AG04450 (cell line): ENCODE results near the gene GPR18. TPM values are rescaled to one million over a fixed set of nuclear protein-coding genes. Genes with fewer than 3 reads are reported as not detected.

ENCODE experiments used
- CTCF ChIA-PET: fragments of 300-600, 350-600 bp; formaldehyde crosslinking; extraction: SDS; loops from one replicate; lab custom pipeline; 2022; ENCODE audit warnings: antibody characterized with exemption, inconsistent platforms; lab: Charles Lee
- POLR2A ChIA-PET: fragments of 350-600 bp; formaldehyde crosslinking; extraction: SDS; loops from one replicate; lab custom pipeline; 2021; ENCODE audit warnings: antibody characterized with exemption, inconsistent platforms; lab: Yijun Ruan, JAX
- DNase-seq: peaks from one replicate; pipeline ENCODE4 v3.0.0-alpha.2; 2011; ENCODE audit warnings: low read depth, low spot score
- H3K27ac ChIP-seq: one replicate; pipeline ENCODE4 v1.5.1; 2012; ENCODE audit warnings: low read depth, low read length, control low read depth
- H3K27me3 ChIP-seq: one replicate; pipeline ENCODE4 v1.6.0; 2012; ENCODE audit warnings: low read length; ENCODE audit not compliant: control insufficient read depth, insufficient read depth
- H3K4me3 ChIP-seq: 2 replicates; pipeline ENCODE4 v1.5.1; 2011; ENCODE audit warnings: mild to moderate bottlenecking, low read depth, low read length, control low read depth
- H3K9me3 ChIP-seq: 2 replicates; pipeline ENCODE4 v1.5.1; 2012; ENCODE audit warnings: low read length; ENCODE audit not compliant: control insufficient read depth, insufficient read depth
- CTCF ChIP-seq: IDR thresholded peaks from 2 replicates; pipeline ENCODE4 v1.5.1; 2011; ENCODE audit warnings: low read depth, low read length, control low read depth, inconsistent platforms
- polyA plus RNA-seq: library from polyadenylated mRNA; depleted of rRNA; stranded (reverse); fragments of >200 nt; gene quantifications from 2 replicates; pipeline ENCODE4 v1.2.3, GENCODE V29; 2011

The GPR18 gene
- polyA plus RNA-seq, 1 experiment, result not detected

- no peak overlapping the region for H3K27ac ChIP-seq
- no peaks in the 10 kb centered on the region for H3K27me3 ChIP-seq
- H3K9me3 ChIP-seq, result no peaks in the 10 kb centered on the region
- ChIA-PET CTCF (interaction anchor here (1.7 kb wide), 1 partner anchor 132 kb away, joined by 5 read pairs; no protein-coding TSS in a partner anchor), POLR2A (no interaction called here)
- no peak overlapping the region for H3K4me3 ChIP-seq
- DNase-seq, result no peak
- TF ChIP-seq CTCF, result no peak
Observed at GRCh38 chr13:99305158-99305557, 47.0 kb upstream of the GPR18 start.

GRCh38 chr13:99304541-99304940, 46.4 kb upstream of the GPR18 start:
- H3K27ac ChIP-seq, result no peak overlapping the region
- TF ChIP-seq CTCF, result no peak
- POLR2A ChIA-PET, result no interaction called here
- H3K4me3 ChIP-seq, result no peak overlapping the region
- H3K27me3 ChIP-seq, result no peaks in the 10 kb centered on the region
- no peaks in the 10 kb centered on the region for H3K9me3 ChIP-seq
- CTCF ChIA-PET, result interaction anchor here (3.2 kb wide), 1 partner anchor 35 kb away, joined by 12 read pairs; no protein-coding TSS in a partner anchor
- DNase-seq, result no peak

DNA sequence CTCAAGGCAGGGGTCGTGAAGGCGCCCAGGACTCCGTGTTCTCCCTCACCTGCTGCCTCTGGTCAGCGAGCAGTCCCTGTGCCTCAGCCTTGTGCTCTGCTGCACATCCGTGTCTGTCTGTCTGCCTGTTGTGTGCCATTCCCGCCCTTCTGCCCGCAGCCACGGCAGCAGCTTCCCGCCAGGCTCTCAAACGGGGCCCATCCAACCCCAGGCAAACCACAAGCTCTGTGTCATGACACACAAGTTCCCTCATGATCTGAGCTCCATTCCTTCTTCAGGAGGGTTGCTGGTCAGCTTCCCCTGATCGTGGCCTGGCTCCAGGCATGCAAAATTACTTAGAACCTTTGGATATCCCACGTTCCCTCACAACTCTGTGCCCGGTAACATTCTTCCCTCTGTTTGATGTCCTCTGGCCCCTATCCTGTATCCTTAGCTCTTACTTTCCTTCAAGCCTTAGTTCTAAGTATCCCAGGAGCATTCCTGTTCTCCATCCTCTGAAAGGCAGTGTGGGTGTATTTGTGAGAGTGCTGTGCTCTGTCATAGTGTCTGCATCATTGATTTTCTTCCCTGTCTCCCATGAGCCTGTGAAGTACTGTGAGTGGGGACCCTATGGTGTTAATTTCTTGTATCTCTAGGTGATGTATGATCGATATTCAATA, 45.8 kb upstream of the GPR18 start:
- no peak for DNase-seq
- Histone ChIP-seq H3K27me3 (no peaks in the 10 kb centered on the region), H3K27ac (no peak overlapping the region), H3K9me3 (no peaks in the 10 kb centered on the region), H3K4me3 (no peak overlapping the region)
- ChIA-PET POLR2A (no interaction called here), CTCF (interaction anchor here (3.2 kb wide), 1 partner anchor 34 kb away, joined by 12 read pairs; no protein-coding TSS in a partner anchor)
- TF ChIP-seq CTCF, result no peak

DNA sequence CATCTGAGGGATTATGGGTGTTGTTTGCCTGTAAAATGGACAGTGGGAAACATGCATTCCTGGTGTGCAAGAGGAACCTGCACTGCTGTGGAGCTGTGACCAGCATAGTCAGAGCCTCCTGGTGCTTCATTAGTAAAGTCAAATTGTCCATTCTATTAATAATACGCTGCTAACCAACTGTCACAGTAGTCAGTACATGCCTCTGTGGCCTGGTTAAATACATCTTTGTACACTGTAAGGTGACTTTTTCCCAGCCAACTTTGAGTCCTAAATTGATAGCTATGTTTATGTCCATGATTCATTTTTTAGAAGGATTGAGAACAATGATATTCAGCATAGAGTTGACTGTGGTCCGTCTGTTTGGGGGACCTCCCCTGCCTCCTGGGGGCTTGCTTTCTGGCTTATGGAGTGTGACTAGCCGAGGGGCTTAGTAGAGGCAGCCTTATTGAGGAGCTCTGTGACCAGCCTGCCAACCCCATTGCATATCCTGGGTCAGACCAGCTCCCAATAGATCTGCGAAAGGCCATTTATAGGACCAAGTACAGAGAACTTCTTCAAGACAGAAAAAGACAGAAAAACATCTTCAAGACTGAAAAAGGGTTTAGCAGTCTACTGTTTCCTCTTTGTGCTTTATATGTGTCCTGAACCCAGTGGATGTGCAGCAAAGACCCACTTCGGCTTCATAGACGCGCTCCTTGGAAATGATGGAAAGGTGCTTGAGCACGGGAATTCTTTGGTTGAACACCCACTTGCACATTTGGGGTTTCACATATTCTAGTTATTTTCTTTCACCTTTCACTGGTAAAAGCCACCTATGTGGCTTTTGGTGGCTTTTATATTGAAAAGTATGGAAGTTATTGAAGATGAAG, 44.7 kb upstream of the GPR18 start:
- CTCF ChIA-PET, result interaction anchor here (1.3 to 3.2 kb wide), 2 partner anchors 33 to 134 kb away, joined by 7 to 12 read pairs; no protein-coding TSS in a partner anchor
- no peak for DNase-seq
- TF ChIP-seq CTCF, result no peak
- Histone ChIP-seq H3K27ac (no peak overlapping the region), H3K27me3 (no peaks in the 10 kb centered on the region), H3K9me3 (no peaks in the 10 kb centered on the region), H3K4me3 (no peak overlapping the region)
- POLR2A ChIA-PET, result no interaction called here
